Coronary artery (tissue), 2 donors: ENCODE data around the gene CYTH4.

Experiments used
- DNase-seq: peaks from one replicate; pipeline ENCODE4 v3.0.0-alpha.2; 2017; ENCODE audit warnings: low spot score
- H3K27ac ChIP-seq, 2 donors: fragments of 200-600 bp; sonication (generic); one replicate each; pipeline ENCODE4 v1.5.1; 2016 to 2019
- H3K4me3 ChIP-seq: fragments of 200-600 bp; sonication (generic); 2 replicates; pipeline ENCODE4 v1.5.1; 2016; ENCODE audit warnings: mild to moderate bottlenecking, moderate library complexity
- TF ChIP-seq, protein P1 (sequence below): fragments of 200-600 bp; sonication (generic); IDR thresholded peaks from one replicate; pipeline ENCODE4 v1.5.1; 2019; ENCODE audit warnings: antibody characterized with exemption

The CYTH4 gene

DNA sequence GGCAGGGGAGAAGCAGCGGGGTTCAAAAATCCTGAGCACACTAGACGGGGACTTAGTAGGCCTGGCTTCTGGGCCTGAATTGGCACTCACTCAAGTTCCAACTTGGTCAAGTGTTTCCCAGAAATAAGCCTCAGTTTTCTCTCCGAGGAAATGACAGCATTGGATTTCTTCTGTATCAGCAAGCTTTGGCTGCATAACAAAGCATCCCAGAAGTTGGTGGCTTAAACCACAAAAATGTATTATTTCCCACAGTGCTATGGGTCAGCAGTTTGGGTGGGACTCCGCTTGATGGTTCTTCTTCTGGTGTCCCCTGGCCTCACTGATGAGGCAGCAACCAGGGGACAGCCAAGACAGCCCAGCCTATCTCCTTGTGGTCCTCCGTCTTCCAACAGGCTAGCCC is 1.6 kb upstream of the CYTH4 start:
- no peak overlapping the region for H3K4me3 ChIP-seq
- no peak for DNase-seq
- H3K27ac ChIP-seq, result no peak overlapping the region
- TF ChIP-seq, protein P1, sequence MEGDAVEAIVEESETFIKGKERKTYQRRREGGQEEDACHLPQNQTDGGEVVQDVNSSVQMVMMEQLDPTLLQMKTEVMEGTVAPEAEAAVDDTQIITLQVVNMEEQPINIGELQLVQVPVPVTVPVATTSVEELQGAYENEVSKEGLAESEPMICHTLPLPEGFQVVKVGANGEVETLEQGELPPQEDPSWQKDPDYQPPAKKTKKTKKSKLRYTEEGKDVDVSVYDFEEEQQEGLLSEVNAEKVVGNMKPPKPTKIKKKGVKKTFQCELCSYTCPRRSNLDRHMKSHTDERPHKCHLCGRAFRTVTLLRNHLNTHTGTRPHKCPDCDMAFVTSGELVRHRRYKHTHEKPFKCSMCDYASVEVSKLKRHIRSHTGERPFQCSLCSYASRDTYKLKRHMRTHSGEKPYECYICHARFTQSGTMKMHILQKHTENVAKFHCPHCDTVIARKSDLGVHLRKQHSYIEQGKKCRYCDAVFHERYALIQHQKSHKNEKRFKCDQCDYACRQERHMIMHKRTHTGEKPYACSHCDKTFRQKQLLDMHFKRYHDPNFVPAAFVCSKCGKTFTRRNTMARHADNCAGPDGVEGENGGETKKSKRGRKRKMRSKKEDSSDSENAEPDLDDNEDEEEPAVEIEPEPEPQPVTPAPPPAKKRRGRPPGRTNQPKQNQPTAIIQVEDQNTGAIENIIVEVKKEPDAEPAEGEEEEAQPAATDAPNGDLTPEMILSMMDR, result no peak

DNA sequence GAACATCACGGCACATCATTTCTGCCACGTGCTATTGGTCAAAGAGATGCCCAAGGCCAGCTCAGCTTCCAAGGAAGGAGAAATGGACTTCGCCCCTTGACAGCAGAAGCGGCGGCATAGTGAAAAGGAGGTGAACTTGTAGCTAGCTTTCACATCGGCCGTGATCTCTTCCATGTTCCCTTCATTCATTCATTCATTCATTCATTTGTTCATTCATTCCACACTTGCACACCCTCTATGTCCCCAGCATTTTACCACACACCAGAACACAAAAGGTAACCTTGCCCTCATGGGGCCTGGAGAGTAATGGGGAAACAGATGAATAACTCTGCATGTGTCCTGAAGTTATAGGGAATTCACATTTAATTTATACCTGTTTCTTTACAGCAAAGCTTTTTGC is 1.1 kb upstream of the CYTH4 start:
- Histone ChIP-seq H3K27ac (no peak overlapping the region), H3K4me3 (no peak overlapping the region)
- TF ChIP-seq, protein P1, result no peak
- no peak for DNase-seq

DNA sequence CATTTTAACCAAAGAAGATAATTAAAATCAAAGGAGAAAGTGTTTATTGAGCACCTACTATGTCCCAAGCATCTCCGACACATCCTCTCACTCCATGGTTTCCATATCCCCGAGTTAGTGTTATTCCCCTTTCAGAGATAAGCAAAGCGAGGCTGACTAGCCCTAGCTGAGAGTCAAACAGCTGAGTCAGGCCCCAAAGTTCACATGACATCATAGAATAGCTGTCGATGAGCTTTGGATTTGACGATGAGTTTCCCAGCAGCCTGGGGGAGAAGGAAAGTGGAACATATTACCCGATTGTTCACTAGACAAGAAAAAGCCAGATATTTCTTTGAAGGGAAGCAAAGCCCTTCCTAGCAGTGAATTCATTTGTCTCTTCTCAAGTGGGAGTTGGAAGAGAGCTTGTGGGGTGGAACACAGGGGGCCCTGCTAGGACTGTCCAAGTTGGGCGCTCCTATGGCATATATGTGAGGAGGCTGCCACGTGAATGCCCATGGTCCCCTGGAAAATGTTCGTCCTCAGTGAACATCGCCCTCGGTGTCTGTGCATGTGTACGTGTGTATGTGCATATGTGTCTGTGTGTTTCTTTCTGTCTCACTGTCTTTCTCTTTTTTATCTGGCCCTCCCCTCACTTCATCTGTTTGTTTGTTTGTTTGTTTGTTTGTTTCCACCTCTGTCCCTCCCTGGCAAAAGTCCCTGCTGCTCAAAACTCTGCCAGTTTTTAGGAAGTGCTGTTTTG is 493 bp upstream of the CYTH4 start:
- TF ChIP-seq, protein P1, result no peak
- H3K27ac ChIP-seq, result peak overlapping the region in 1 of 2 donors; percentile 56
- DNase-seq, result no peak
- peak overlapping the region; percentile 59 for H3K4me3 ChIP-seq

DNA sequence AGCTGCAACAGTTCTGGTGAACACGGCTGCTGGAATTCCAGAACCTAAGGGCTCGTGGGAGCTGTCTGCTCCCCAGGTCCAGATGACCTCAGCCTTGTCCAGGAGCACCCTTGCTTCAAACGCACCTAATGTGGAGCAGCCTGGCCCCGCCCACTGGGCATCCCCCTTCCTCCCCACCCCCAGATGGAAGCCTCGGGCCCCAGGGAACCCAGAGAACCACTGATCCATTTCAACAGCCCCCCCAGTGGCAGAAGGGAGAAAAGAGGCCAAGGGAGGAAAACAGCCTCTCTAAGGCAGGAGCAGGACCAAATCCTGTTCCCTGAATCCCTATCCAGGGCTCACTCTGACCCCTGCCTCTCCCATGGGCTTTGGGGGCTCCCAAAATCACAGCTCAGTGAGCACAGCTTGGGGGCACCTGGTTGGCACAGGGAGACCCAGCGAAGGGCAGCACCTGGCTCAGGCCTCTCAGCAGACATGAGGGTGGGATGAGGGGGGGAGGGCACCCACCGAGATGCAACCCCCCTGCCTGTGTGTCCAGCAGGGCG is 1.2 kb downstream of the CYTH4 start:
- H3K27ac ChIP-seq, result peak overlapping the region in 1 of 2 donors; percentile 77
- H3K4me3 ChIP-seq, result peak overlapping the region; percentile 59
- TF ChIP-seq, protein P1, result no peak
- DNase-seq, result no peak

DNA sequence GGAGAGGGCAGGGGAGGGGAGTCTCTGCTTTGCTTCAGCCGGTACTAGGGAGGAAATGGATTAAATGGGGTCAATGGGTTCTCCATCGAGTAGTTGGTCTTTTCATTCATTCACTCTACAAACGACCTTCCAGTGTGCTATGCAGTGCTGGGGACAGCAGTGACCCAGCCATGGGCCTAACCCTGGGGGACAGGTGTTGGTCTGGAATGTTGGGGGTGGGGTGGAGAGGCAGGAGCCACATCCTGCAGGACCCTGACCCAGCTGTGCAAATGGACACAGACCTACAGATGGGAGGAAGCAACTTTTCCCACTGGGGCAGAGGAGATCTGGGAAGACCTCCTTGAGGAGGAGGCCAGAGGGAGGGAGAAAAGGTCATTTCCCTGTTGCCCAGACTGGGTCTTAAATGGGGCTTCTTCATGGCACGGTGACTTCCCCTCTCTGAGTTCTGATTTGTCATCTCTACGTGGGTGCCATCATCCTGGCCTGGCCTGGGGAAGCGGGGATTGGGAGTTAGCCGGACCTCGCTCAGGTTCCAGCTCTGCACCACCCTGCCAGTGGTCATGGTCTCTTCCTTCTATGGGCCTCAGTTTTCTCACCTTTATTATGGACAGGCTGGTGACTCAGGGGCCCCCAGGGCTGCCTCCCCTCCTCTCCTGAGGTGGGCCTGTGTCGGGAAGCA is 2.0 kb downstream of the CYTH4 start:
- DNase-seq, result no peak
- TF ChIP-seq, protein P1, result no peak
- H3K27ac ChIP-seq, result peak overlapping the region in 1 of 2 donors; percentile 77
- H3K4me3 ChIP-seq, result peak overlapping the region; percentile 59

DNA sequence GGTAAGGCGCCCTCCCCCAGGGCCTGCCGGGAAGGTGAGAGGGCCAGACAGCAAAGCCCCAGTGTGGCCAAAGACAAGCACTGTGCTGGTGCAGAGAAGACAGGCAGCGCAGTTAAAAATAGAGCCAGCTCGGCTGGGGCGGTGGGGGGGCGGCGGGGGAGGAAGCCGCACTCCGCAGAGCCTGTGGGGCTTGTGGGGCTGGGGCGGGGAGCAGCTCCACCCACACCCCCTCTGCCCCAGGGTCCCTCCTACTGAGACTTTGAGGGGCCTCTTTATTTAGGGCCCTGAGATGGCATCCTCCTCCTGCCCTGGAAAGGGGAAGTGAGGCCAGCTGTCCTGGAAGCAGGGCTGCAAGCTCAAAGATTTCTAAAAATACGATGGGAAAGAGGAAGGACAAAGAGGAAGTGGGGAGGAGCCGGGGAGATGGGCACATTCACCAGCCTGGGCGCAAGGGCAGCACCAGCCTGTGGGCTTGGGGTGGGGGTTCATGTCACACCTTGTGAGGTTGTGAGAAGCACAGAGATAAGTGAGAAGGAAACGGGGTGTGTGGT is 2.6 kb downstream of the CYTH4 start:
- no peak for DNase-seq
- peak overlapping the region in 1 of 2 donors; percentile 77 for H3K27ac ChIP-seq
- H3K4me3 ChIP-seq, result peak overlapping the region; percentile 59
- TF ChIP-seq, protein P1, result no peak
